Activated effector memory CD4-positive, alpha-beta T cell treated with anti-CD3 and anti-CD28 coated beads, Interleukin-2, amount 50 U/mL, for 16 hours (primary cell): ENCODE results near the gene BCR.

Source experiments
- DNase-seq: peaks from one replicate; pipeline ENCODE4 v3.0.0-alpha.2; 2020

BCR gene

GRCh38 chr22:23264610-23265367 is 84.5 kb downstream of the BCR start:
- no peak for DNase-seq

- DNase-seq, result no peak
Observed at GRCh38 chr22:23265368-23265700, 85.0 kb downstream of the BCR start.

DNA sequence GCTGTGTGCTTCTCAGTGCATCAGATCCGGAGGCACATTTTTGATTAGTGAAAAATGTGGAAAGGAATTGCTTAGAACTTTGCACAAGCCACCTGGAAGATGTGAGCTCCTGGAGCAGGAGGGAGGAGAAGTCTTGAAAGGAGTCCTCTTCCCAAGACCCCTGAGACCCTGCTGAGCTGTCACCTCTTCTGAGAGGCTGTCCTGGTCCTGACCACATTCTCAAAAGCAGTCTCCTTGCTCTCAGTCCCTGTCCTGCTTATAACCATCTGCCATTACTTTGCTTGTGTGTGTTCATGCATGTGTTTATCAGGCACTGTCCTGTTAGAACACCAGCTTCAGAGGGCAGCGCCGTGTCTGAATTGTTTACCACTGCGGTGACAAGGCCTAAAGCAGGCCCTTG is 86.5 kb downstream of the BCR start:
- DNase-seq, result no peak

DNA sequence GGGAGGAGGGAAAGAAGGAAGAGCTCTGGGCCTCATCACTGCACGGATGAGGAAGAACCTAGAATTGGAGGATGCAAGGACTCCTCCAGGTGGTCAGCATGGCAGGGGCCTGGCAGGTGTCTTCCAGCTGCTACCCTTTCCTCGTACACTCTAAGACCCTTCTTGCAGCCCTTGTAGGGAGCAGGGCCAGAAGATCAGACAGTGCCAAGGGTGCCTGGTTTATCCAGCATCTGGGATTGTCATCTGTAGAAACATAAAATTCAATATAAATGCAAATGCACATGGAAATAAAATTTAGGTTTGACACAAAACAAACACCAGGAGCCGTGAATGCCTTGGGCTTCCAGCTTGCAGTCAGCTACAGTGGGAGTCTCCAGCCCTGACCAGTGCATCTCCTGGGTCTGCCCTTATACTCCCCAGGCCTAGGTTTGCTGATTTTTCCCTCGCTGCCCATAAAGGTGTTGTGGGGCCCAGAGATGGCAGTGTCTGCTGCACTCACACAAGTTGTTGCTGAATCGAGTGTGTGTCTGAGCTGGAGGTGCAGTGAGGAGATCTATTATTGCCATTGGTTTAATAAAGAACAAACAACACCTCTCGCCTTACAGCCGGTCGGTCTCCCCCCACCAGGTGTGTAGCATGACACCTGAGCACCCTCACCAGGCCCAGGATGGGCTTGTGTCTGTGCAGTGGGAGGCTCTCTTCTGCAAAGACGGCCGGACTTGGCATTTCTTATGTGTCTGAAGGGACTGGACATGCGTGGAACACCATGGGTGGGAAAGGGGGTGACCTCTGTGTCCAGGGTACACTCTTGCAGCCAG is 87.1 kb downstream of the BCR start:
- no peak for DNase-seq

- no peak for DNase-seq
Observed at GRCh38 chr22:23268139-23268712, 87.9 kb downstream of the BCR start.

DNA sequence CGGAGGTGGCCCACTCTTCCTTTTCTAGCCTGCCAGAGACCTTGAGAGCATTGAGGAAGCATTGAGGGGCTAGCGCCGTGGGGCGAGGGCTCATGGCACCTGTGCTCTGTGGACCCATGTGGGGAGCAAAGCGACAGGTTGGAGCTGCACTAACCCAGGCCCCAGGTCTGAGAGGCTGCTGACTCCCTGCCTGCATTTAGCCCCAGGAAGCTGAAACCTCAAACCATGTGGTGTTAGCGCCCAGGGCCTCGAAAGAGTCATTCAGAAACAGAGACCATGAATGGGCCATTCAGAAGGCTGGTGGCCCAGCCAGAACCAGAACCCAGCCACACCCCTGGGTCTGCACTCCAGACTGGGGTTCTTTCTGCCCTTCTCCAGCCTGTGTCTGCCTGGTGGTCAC is 88.6 kb downstream of the BCR start:
- no peak for DNase-seq

GRCh38 chr22:23269441-23270211 is 89.3 kb downstream of the BCR start:
- no peak for DNase-seq

- no peak for DNase-seq
Observed at GRCh38 chr22:23270212-23270733, 90.0 kb downstream of the BCR start.

GRCh38 chr22:23270798-23271596 is 90.7 kb downstream of the BCR start:
- no peak for DNase-seq

GRCh38 chr22:23271597-23271908 is 91.2 kb downstream of the BCR start:
- DNase-seq, result no peak

DNA sequence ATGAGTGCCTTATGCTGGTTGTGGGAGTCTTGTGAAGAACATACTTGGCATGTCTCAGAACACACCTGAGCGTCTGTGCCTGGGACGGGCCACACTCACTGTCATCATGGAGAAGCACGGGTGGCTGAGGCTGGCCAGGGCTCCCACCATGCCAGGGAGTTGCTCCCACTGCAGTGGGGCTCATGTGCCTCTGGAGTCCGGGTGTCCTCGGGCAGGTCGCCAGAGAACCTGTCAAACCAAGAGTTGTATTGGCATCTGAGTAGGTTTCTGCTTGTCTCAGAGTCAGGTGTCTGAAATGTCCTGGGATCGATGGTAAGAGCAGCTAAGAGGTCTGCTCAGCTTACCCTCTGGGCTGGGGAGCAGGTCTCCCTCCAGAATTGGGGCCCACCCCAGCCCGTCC is 92.1 kb downstream of the BCR start:
- no peak for DNase-seq

DNA sequence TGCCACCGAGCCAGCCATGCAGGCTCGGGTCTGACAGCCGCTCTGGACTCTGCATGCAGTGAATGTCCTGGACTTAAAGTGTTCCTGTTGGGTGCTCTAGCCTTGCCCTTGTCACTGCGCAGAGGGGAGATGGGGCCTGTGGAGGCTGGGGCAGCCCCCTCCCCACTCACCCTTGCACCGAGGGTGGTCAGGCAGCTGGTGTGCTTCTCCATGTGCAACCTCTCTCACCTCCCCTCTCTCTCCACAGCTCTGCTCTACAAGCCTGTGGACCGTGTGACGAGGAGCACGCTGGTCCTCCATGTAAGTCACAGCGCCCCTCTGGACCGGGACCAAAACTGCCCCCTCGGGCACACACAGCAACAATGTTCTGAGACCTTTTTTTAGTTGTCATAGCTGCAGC is 92.5 kb downstream of the BCR start:
- no peak for DNase-seq

DNA sequence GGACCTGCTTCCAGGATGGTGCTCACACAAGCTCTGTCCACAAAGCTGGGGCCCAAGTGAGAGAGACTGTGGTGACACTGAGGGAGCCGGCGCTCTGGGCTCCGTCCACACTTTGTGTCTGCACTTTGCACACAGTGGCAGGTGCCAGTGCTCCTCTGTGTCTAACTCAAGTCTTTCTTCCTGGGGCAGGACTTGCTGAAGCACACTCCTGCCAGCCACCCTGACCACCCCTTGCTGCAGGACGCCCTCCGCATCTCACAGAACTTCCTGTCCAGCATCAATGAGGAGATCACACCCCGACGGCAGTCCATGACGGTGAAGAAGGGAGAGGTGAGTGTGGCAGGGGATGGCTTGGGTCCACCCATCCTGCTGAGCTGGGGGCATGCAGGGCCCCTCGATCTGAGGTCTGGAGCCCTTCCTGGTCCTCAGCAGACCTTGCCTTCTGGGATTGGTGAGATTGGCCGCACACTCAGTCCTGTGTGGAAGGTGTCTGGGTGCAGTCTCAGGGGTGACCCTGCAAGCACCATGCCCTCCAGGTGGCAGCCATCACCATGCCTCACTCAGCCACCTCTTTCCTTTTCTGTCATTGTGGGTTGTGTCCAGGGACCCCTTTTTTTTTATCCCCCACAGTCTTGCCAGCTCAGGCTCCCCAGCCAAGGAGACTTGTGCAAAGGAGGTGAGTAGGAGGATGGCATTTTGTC is 93.3 kb downstream of the BCR start:
- DNase-seq, result no peak

- no peak for DNase-seq
Observed at GRCh38 chr22:23274146-23274526, 93.8 kb downstream of the BCR start.

GRCh38 chr22:23274891-23275694 is 94.8 kb downstream of the BCR start:
- no peak for DNase-seq

GRCh38 chr22:23275751-23276150 is 95.4 kb downstream of the BCR start:
- no peak for DNase-seq

DNA sequence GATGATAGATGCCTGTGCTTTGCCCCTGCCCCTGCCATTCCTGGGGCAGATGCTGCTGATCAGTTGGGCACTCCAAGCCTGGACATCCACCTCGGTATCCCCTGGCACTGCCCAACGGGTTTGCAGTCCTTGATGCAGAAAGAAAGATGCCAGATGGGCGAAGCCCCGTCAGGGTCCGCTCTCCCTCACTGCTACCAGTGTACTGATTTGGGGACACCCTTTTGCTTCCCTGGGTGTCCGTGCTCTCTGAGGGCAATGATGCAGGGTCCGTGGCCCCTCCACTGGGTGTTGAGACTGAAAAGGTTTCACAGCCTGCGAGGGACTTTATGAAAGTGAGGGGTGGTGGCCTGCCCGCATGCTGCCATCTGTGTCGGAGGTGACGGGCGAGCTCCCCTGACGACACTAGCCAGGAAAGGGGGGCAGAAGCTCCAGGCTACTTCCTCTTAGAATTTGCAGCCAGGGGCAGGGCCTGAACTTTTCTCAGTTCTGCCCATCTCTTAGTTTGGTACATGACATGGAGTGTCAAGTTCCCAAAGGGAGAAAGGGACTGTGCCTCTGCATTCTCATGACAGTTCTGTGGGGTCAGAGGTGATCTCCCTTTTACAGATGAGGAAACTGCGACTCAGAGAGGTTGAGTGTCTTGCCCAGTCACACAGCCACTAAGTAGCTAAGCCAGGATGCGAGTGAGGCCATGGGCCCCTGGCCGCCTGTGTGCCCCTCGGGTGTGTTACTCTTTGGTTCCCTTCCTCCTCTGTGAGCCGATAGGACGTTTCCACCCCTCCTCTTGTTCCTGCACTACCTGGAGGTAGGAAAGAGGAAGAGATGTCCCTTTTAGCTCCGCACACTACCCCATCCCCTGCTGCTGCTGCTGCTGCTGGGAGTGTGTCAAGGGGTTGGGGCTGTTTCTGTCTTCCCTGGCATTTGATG is 96.6 kb downstream of the BCR start:
- no peak for DNase-seq

DNA sequence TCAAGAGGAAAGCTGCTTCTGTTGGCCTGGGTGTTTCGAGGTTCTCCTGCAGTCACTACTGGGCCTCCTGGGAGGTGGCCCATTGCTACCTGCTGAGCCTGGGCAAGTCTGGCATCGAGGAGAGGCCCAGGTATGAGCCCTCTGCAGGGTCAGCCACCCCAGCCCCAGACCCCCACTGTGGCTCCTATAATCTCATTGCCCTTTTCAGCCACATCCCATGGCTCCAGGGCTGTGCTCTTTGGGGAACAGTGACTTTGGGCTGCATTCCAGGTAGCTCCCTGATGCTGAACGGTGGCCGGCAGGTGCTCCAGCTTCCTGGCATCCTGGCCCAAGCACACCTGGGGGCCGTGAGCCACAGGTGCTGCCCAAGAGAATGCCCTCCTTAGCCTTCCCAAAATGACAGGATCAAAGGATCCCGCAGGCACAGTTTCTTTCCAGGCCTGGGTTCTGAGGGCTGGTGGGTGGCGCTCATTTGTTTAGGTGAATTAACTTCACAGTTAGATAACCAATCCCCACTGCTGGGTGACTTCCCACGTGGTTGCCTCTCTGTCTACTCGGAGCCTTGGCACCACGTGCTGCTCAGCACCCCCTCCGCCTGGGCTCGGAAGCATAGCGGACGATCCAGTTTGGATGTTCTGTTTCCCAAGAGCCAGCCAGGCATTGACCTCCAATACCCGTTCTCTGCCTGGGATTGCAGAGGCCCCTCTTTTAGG is 97.4 kb downstream of the BCR start:
- DNase-seq, result no peak
